Mesodermal cell (in vitro differentiated cells): ENCODE measurements around the gene BCL11A.
A peak's percentile ranks its signal among the peaks of the same experiment; 100 is the strongest.

ENCODE experiments used
- H3K27ac ChIP-seq: 2 replicates; pipeline ENCODE4 v1.7.0; 2013; ENCODE audit warnings: mild to moderate bottlenecking, low read depth, low read length, moderate library complexity; ENCODE audit not compliant: severe bottlenecking
- H3K36me3 ChIP-seq: 2 replicates; pipeline ENCODE4 v1.7.1; 2013; ENCODE audit warnings: mild to moderate bottlenecking, low read length, moderate library complexity; ENCODE audit not compliant: control insufficient read depth, insufficient read depth
- H3K4me1 ChIP-seq: one replicate; pipeline ENCODE4 v1.7.1; 2013; ENCODE audit warnings: mild to moderate bottlenecking, low read length; ENCODE audit not compliant: insufficient read depth, control insufficient read depth, poor library complexity, severe bottlenecking
- H3K4me3 ChIP-seq: 2 replicates; pipeline ENCODE4 v1.7.0; 2013; ENCODE audit warnings: low read length, control low read depth, mild to moderate bottlenecking; ENCODE audit not compliant: insufficient read depth, poor library complexity, severe bottlenecking; ENCODE audit errors: extremely low read depth
- H3K9me3 ChIP-seq: 2 replicates; pipeline ENCODE4 v1.7.1; 2013; ENCODE audit warnings: mild to moderate bottlenecking, low read length, moderate library complexity; ENCODE audit not compliant: control insufficient read depth
- WGBS, 2 experiments: methylation state at CpG; one replicate each; pipeline ENCODE4 v1.1.5; 2013; ENCODE audit warnings: missing lambda C conversion rate in 2 of 2; ENCODE audit not compliant: insufficient coverage in 2 of 2; 5-methylcytosine and 5-hydroxymethylcytosine counted together

Gene BCL11A

DNA sequence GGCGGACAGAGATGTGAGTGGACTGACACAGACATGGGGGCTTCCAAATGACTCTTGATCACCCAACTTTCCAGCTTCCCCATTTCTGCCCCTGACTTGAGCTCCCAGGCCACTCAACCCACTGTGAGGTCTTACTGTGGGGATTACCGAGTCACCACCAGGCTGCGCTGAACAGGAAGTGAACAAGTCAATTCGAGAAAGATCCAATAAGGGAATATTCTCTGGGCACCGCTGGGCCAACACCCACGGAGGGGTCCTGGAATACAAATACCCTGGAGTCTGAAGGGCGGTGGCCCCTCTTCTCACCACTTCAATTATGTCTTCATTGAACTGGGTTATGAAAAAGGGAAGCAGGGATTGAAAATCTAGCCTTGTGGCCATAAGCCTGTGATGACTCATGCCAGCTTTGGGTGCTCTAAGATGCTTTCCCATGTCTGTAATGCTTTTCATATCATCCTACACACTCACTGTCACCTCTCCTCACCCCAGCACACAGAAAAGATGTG lies 37.7 kb downstream of the BCL11A start:
- Histone ChIP-seq H3K9me3 (no peaks in the 10 kb centered on the region), H3K36me3 (no peaks in the 10 kb centered on the region), H3K27ac (peak overlapping the region; percentile 83), H3K4me1 (peaks cover 46% of the 10 kb centered on the region), H3K4me3 (no peak overlapping the region)
- 87 to 92% methylated on average over 4 of the region's 7 CpGs for whole genome bisulfite sequencing, 2 experiments

DNA sequence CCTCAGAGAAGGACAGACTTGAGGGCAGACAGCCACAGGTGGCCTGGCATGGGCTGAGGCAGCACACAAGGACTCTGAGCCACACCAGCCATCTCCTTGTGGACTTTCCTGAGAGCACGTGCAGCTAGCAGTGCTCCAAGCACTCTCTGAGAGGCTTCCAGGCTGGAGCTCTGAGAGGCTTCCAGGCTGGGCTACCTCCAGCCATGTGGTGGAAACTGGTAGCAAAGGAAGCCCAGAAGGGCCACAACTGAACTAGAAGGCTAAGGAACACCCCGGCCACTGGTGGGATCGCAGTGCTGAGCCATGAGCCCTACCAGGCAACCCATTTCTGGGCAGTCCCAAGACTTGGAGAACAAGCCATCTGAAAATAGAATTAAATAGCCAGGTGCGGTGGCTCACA lies 39.5 kb downstream of the BCL11A start:
- H3K36me3 ChIP-seq = no peaks in the 10 kb centered on the region
- peaks cover 28% of the 10 kb centered on the region for H3K4me1 ChIP-seq
- WGBS, 2 experiments = 95 to 96% methylated on average over 4 of the region's 4 CpGs
- H3K27ac ChIP-seq = no peak overlapping the region
- no peak overlapping the region for H3K4me3 ChIP-seq
- H3K9me3 ChIP-seq = no peaks in the 10 kb centered on the region

DNA sequence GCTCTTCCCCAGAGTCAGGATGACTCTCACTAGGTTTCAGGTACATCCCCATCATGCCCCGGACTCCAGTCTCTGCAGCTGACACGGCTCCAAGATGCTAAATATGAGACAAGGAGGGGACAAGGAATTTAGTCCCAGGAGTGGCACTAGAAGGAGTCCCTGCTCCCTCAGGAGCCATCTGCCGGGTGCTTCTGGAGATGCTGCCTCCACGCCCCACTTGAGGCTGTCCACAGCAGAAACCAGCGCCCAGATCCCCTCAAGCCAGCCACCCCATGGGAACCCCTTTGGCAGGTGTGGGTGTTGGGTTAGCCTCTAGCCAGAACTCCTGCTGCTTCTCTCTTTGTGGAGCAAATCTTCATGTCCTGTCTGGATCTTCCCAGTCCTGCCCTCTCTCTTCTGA lies 40.3 kb downstream of the BCL11A start:
- Histone ChIP-seq H3K4me3 (no peak overlapping the region), H3K27ac (no peak overlapping the region), H3K9me3 (no peaks in the 10 kb centered on the region), H3K4me1 (peaks cover 28% of the 10 kb centered on the region), H3K36me3 (no peaks in the 10 kb centered on the region)
- WGBS, 2 experiments = 85 to 100% methylated on average over 3 of the region's 5 CpGs

DNA sequence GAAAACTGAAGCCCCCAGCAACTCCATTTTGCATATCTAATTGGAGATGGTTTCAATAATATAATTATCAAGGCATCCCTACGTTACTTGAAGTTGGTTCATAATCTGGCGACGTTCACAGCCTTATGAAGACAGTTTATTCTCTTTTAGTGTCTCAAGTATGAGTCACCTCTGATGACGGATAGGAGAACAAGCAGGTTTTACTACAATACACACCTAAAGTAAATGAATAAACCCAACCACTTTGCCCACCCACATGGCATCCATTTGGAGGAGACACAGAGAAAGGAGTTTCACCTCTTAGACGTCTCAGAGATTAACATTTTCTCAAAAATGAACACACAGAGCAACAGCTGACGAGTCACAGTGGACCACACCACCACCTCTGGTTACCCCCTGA lies 40.8 kb downstream of the BCL11A start:
- Histone ChIP-seq H3K9me3 (no peaks in the 10 kb centered on the region), H3K4me1 (peaks cover 32% of the 10 kb centered on the region), H3K36me3 (no peaks in the 10 kb centered on the region), H3K4me3 (no peak overlapping the region), H3K27ac (no peak overlapping the region)
- WGBS, 2 experiments = 80% methylated on average over 2 of the region's 6 CpGs; no CpG with 5 or more reads in 1 of the 2 experiments

DNA sequence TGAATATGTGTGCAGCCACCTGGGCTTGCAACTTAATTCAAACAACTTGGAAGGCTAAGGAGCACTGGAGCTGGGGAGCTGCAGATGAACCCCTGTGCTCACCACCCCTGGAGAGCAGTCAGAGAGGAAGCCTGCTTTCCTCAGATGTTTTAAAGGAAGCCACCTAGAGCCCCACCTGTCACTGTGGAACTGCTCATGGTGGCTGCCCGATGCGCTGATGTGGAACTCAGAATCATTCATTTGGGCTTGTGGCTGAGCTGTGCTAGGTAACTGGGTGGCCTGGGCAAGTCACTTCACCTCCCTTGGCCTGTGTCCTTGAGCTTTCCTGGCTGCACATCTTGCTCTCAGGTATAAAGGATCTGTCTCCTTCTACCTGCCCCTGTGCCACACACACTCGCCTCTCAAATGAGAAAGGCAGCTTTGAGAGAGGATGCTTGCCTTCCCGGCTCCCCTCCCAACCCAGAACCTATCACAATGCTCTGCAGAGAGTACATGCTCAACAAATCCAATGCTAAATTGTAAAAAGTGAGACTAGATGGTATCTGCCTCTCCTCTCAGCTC lies 41.3 kb downstream of the BCL11A start:
- H3K9me3 ChIP-seq = no peaks in the 10 kb centered on the region
- peaks cover 31% of the 10 kb centered on the region for H3K4me1 ChIP-seq
- 94 to 95% methylated on average over 2 to 3 of the region's 4 CpGs for WGBS, 2 experiments
- no peak overlapping the region for H3K4me3 ChIP-seq
- H3K27ac ChIP-seq = no peak overlapping the region
- H3K36me3 ChIP-seq = no peaks in the 10 kb centered on the region

DNA sequence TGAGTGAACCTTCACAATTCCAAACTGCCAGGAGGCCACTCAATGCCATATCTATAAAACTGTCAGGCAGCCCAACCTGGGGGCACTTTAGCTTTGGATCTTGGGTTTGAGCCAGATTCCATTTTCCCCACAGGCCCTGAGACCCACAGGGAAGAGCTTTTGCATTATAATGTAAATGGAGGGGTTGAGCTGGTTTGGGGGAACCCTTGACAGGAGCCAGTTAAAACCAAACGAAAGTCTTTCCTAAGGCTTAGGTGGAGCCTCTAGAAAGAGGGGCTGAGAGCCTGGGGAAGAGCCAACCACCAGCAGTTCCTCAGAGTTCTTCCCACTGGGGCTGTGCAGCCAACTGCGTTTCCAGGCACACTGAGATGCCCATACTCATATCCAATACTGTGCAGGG lies 42.7 kb downstream of the BCL11A start:
- Histone ChIP-seq H3K9me3 (no peaks in the 10 kb centered on the region), H3K27ac (no peak overlapping the region), H3K4me3 (no peak overlapping the region), H3K4me1 (peaks cover 18% of the 10 kb centered on the region), H3K36me3 (no peaks in the 10 kb centered on the region)
- WGBS, 2 experiments = 49 to 53% methylated on average over 2 of the region's 2 CpGs

DNA sequence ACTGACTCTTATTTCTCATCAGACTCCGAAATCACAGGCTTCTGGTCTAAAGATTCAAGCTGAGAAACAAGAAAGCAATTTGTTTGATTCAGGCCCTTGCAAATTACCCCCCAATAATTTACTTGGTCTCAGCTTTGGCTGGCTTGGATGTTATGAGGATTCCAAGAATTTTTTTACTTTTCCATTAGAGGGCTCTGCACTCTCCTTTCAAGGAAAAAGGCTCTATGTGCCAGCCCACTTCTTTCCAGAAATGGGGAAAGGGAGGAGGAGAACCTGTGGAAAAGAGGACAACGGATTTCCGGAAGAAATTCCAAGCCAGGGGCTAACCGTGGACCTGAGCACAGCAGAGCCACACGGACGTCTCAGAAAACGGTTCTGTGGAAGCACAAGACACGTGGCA lies 44.4 kb downstream of the BCL11A start:
- Histone ChIP-seq H3K4me1 (peaks cover 11% of the 10 kb centered on the region), H3K4me3 (no peak overlapping the region), H3K36me3 (no peaks in the 10 kb centered on the region), H3K27ac (no peak overlapping the region), H3K9me3 (no peaks in the 10 kb centered on the region)
- 77 to 88% methylated on average over 4 to 7 of the region's 8 CpGs for WGBS, 2 experiments

DNA sequence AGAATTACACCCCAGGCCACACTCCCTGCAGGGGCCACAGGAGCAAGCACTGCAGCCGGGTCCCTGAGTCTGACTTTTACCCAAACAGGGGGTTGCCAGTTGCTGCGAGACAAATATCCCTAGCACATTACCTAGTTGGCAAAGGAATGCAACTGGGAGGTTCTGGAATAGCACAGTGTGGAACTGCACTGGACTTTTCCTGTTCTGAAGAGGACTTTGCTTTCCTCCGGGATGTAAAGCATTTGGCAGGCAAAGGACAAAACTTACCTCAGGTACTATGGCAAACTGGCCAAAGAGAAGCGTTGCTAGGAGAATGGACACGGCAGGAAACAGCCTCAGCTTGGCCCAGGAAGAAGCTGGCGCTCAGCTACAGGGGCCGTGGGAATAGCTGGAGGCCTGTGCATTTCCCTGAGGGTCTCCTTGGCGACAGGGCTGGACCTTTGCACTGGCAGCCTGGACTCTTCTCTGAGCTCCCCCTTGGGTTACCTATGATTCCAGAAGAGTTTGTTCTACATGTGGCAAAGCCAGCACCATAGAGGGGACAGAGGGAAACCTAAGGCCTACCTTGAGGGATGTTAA lies 45.0 kb downstream of the BCL11A start:
- H3K4me3 ChIP-seq = no peak overlapping the region
- H3K9me3 ChIP-seq = no peaks in the 10 kb centered on the region
- H3K4me1 ChIP-seq = peaks cover 11% of the 10 kb centered on the region
- H3K36me3 ChIP-seq = no peaks in the 10 kb centered on the region
- H3K27ac ChIP-seq = peak overlapping the region; percentile 48
- WGBS, 2 experiments = 81 to 82% methylated on average over 8 of the region's 8 CpGs

DNA sequence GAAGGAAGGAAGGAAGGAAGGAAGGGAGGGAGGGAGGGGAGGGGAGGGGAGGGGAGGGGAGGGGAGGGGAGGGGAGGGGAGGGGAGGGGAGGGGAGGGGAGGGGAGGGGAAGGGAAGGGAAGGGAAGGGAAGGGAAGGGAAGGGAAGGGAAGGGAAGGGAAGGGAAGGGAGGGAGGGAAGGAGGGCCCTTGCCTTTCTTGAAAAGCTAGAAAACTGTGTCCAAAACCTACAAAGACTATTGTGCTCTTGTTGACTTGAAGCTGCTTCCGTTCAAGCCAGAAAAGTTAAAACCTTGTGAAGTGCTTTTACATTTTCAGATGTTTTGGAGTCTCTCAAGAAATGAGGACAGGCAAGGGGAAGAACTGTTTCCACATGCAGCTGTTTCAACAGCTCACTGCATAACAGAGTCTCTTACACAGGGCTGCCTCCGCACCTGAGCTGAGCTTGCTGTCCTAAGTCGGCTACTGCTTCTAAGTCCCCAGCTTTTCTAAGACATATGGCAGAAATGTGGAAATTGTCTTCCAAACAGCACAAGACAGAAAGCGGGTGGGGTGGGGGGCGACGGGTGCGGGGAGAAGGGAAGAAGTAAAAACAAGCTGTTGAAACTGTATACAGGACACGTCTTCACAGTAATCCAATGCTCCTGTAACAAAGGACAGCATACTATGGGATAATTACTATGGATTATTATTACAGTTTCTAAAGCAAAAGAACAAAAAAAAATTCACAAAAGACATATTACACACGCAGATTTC lies 46.1 kb downstream of the BCL11A start:
- no peaks in the 10 kb centered on the region for H3K9me3 ChIP-seq
- no peak overlapping the region for H3K4me3 ChIP-seq
- 67 to 79% methylated on average over 1 to 2 of the region's 9 CpGs for WGBS, 2 experiments
- H3K36me3 ChIP-seq = no peaks in the 10 kb centered on the region
- H3K4me1 ChIP-seq = peaks cover 11% of the 10 kb centered on the region
- H3K27ac ChIP-seq = peak overlapping the region; percentile 48

DNA sequence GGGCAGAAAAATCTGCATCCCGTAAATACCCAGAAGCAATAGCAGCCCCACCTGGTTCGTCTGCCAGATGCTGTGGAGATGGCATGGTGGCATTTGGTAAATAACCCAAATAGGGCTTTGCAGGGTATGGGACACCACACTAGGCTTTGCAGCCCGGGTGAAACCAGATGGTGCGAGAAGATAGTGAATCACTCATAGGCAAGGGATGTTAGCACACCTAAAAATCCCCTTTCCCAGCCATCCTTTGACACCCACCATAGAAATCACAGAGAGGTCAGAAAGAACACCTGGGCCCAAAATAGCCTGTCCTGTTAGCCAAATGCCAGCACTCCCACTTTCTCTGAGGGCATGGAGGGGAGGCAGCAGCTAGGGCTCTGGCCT lies 47.6 kb downstream of the BCL11A start:
- peaks cover 3% of the 10 kb centered on the region for H3K36me3 ChIP-seq
- no peak overlapping the region for H3K27ac ChIP-seq
- H3K9me3 ChIP-seq = no peaks in the 10 kb centered on the region
- H3K4me3 ChIP-seq = no peak overlapping the region
- 80 to 89% methylated on average over 1 to 3 of the region's 4 CpGs for WGBS, 2 experiments
- peaks cover 11% of the 10 kb centered on the region for H3K4me1 ChIP-seq
